Stomach (tissue), 9 donors: Measurements from ENCODE around the gene ZNF746. TPM values are rescaled to one million over a fixed set of nuclear protein-coding genes. Genes with fewer than 3 reads are reported as not detected.

Experiments used
- DNase-seq, 2 donors: peaks; one replicate each; pipeline versions ENCODE4 v3.0.0 to v3.0.0-alpha.2; 2013 to 2019
- H3K27ac ChIP-seq, 5 donors: fragments of 200-600 bp in 4 of 5; sonication (generic) in 4 of 5; one replicate each; pipeline ENCODE4 v1.5.1; 2013 to 2019; ENCODE audit warnings: mild to moderate bottlenecking in 1 of 5, moderate library complexity in 1 of 5
- H3K27me3 ChIP-seq, 3 donors: fragments of 200-600 bp; sonication (generic); one replicate each; pipeline ENCODE4 v1.5.1; 2017 to 2019; ENCODE audit warnings: mixed run types in 1 of 3
- H3K36me3 ChIP-seq, 4 donors: fragments of 200-600 bp; sonication (generic); 1 replicate in 3 of 4; 2 replicates in 1 of 4; pipeline ENCODE4 v1.5.1; 2016 to 2019
- H3K4me1 ChIP-seq, 4 donors: fragments of 200-600 bp; sonication (generic); one replicate each; pipeline ENCODE4 v1.5.1; 2016 to 2019
- H3K4me3 ChIP-seq, 4 donors: fragments of 200-600 bp; sonication (generic) in 3 of 4; one replicate each; pipeline ENCODE4 v1.5.1; 2016 to 2019; ENCODE audit warnings: mild to moderate bottlenecking in 1 of 4
- H3K9me3 ChIP-seq, 4 donors: fragments of 200-600 bp; sonication (generic); one replicate each; pipeline ENCODE4 v1.5.1; 2016 to 2019
- EP300 ChIP-seq: sonication (generic); formaldehyde crosslinking; IDR thresholded peaks from one replicate; pipeline ENCODE4 v1.6.1; 2017; ENCODE audit warnings: antibody characterized with exemption
- POLR2A ChIP-seq, 4 donors: fragments of 450-650 bp; IDR thresholded peaks; one replicate each; pipeline ENCODE4 v1.6.1; 2016; ENCODE audit warnings: antibody characterized with exemption in 4 of 4, control low read depth in 2 of 4, mild to moderate bottlenecking in 1 of 4, moderate library complexity in 1 of 4
- POLR2AphosphoS5 ChIP-seq, 3 donors: sonication (generic); formaldehyde crosslinking; IDR thresholded peaks; one replicate each; pipeline ENCODE4 v1.6.1; 2016; ENCODE audit warnings: antibody characterized with exemption in 3 of 3
- WGBS, 5 donors: extraction: QIAGEN DNeasy Blood & Tissue Kit in 3 of 5; methylation state at CpG; one replicate each; pipeline versions ENCODE4 v1.1.5 to v1.1.7; 2013 to 2018; 5-methylcytosine and 5-hydroxymethylcytosine counted together
- intact Hi-C: fragments of 100-400 bp; cut with DNase I; formaldehyde crosslinking; loops from one replicate; pipeline ENCODE4 v1.15.1; 2023; ENCODE audit warnings: low total_unique reads
- polyA plus RNA-seq, 3 donors: library from polyadenylated mRNA; stranded (reverse); fragments of 200-250 nt; gene quantifications; one replicate each; pipeline ENCODE4 v1.2.3, GENCODE V29; 2013
- total RNA-seq, 5 donors: library from RNA; depleted of rRNA; stranded (reverse); fragments of >200 nt; gene quantifications; one replicate each; pipeline versions ENCODE4 v1.1.0 to v1.2.3, GENCODE V29; 2014 to 2016
- TF ChIP-seq, protein P1 (sequence below), 7 experiments: fragments of 450-650 bp in 4 of 7; fragments of 200-600 bp in 3 of 7; sonication (generic) in 3 of 7; IDR thresholded peaks; one replicate each; pipeline ENCODE4 v1.5.1; 2016 to 2019; ENCODE audit warnings: antibody characterized with exemption in 7 of 7, control low read depth in 2 of 7, mild to moderate bottlenecking in 1 of 7
- donor health status: healthy with polysubstance abuse.
- donor health status: Bipolar disorder and iron deficiency.
- donor health status: healthy.

Gene ZNF746
- total and polyA plus RNA-seq, 8 donors: 4.7 to 128 (median 18.3) TPM

DNA sequence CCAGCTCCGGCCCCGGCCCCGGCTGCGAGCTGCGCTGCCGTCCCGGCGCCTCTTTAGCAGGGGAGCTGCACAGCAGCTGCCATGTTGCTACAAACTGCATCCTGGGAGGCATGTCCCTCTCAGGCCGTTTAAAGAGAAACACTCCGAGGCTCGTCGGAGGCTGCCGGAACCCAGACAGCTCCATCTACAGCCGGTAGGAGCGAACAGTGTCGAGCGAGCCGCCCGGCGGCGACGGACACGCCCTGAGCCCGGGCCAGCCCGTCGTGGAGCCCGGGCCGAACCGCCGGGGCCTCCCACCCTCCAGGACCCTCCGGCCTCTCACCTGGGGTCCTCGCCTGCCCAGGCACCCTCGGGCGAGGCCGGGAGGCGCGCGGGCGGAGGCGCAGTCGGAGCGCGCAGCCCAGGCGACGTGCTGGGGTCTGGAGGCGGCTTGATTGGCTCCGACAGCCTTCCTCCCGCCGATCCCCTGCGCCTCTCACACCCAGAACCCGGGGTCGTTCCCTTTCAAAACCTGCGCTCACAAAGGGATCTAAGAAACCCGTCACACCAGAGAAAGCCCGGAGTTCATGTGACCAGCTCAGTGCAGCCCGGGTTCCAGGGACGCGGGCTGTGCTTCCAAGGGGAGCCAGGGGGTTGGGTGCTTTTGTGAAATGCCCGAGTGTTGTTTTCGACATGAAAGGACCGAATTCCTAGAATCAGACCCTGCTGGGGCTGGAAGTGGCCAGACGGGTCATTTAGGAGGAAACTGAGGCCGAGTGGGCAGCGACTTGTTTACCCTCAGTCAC lies 36.9 kb downstream of the ZNF746 start, which contains the start of gene ZNF777:
Gene ZNF777 (minus strand): TSS at position 570 of the 785 bp plus-strand sequence. CDS start 5,040 bp downstream, outside the sequence.
- no peaks in the 10 kb centered on the region for H3K9me3 ChIP-seq
- peak within 1 kb of the TSS; percentile 73 to 87 (median 80) for H3K4me3 ChIP-seq
- peak within 1 kb of the TSS; percentile 81 to 92 (median 84) for H3K27ac ChIP-seq
- H3K36me3 ChIP-seq: peaks cover under 1 to 15% (median 11%) of the 10 kb centered on the region in 4 donors
- H3K27me3 ChIP-seq: peaks cover 0 to 4% (median 0%) of the 10 kb centered on the region in 3 donors
- TF ChIP-seq POLR2A (IDR thresholded peaks at IDR 0.05): no peak
- TF ChIP-seq, protein P1, sequence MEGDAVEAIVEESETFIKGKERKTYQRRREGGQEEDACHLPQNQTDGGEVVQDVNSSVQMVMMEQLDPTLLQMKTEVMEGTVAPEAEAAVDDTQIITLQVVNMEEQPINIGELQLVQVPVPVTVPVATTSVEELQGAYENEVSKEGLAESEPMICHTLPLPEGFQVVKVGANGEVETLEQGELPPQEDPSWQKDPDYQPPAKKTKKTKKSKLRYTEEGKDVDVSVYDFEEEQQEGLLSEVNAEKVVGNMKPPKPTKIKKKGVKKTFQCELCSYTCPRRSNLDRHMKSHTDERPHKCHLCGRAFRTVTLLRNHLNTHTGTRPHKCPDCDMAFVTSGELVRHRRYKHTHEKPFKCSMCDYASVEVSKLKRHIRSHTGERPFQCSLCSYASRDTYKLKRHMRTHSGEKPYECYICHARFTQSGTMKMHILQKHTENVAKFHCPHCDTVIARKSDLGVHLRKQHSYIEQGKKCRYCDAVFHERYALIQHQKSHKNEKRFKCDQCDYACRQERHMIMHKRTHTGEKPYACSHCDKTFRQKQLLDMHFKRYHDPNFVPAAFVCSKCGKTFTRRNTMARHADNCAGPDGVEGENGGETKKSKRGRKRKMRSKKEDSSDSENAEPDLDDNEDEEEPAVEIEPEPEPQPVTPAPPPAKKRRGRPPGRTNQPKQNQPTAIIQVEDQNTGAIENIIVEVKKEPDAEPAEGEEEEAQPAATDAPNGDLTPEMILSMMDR (IDR thresholded peaks at IDR 0.05): peak in 5 of 7 experiments; percentile 13 to 42 (median 23)
- peak in 2 of 3 donors; percentile 56 to 60 for TF ChIP-seq POLR2AphosphoS5 (IDR thresholded peaks at IDR 0.05)
- WGBS, 5 donors: 0 to 1% (median 1%) methylated on average over 19 to 64 of the region's 64 CpGs
- peaks cover 10 to 41% (median 30%) of the 10 kb centered on the region in 4 donors for H3K4me1 ChIP-seq
- intact Hi-C loops: no loop called here
- DNase-seq: peak; percentile 87 to 96

DNA sequence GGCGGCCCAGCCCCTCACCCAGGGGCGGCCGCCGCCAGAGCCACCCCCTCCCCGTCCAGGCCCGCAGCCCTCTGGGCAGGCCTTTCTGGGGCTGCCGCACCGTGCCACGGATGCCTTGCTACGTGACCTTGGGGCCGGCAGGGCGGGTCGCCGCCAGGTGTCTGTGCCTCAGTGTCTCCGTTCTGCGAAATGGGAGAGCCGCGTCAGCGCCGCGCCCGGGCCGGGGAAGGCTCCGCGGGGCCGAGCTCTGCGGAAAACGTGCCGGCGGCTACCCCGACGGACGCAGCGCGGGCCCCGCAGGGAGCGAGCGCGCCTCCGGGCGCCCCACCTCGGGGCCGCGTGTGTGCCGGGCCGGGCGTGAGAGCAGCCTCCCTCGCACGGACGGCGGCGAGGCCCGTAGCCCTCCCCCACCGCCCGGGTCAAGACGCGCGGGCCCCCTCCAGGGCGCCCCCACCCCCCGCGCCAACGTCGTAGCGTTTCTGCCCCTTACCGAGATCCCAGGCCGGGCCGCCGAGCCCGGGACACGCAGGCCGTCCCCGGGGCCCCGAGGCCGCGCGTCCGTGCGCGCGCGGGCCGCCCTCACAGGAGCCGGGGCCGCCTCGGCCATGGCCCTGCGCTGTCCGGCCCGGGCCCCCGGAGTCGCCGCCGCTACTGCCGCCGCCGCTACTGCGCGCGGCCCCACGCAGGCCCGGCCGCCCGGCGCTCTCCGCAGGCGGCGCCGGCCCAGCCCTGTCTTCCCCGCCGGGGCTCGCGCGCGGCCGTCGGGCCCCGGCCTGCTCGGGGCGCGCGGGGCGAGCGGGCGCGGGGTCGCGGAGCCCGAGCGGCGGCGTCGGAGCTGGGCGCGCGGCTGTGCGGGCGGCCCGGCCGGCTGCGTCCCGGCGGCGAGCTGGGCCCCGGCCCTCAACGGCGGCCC lies 37.8 kb downstream of the ZNF746 start:
- peak in 1 of 2 donors; percentile 43 for DNase-seq
- TF ChIP-seq POLR2A (IDR thresholded peaks at IDR 0.05) (no peak), POLR2AphosphoS5 (IDR thresholded peaks at IDR 0.05) (no peak)
- TF ChIP-seq, protein P1 (IDR thresholded peaks at IDR 0.05): no peak
- Histone ChIP-seq H3K9me3 (no peaks in the 10 kb centered on the region), H3K27ac (peak overlapping the region in 3 of 5 donors; percentile 81 to 92 (median 88)), H3K4me3 (peak overlapping the region; percentile 73 to 87 (median 80)), H3K27me3 (no peaks in the 10 kb centered on the region), H3K36me3 (peaks cover 9 to 24% (median 20%) of the 10 kb centered on the region in 4 donors), H3K4me1 (peaks cover 10 to 41% (median 30%) of the 10 kb centered on the region in 4 donors)
- intact Hi-C loops: no loop called here
- WGBS, 5 donors: 1 to 4% (median 1%) methylated on average over 26 to 145 of the region's 145 CpGs

DNA sequence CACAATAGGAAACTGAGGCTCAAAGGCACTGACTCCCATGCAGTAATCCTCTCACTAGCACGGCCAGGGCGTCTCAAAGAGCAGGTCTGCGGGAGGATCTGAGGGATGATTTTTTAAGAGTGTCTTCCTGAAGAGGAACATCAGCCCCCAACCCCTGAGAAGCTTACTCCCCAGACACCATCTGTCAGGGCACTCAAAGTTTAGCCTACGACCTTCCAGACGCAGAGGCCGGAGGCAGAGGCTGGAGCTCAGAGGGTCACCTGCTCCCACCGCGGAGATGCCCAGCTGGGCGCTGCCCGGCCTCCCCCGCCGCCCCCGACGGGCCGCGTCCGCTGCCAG lies 38.4 kb downstream of the ZNF746 start:
- H3K9me3 ChIP-seq: no peaks in the 10 kb centered on the region
- TF ChIP-seq POLR2AphosphoS5 (IDR thresholded peaks at IDR 0.05) (no peak), EP300 (no peak), POLR2A (IDR thresholded peaks at IDR 0.05) (no peak)
- TF ChIP-seq, protein P1 (IDR thresholded peaks at IDR 0.05): no peak
- 20 to 26% (median 25%) methylated on average over 8 to 17 of the region's 17 CpGs for WGBS, 5 donors
- H3K4me1 ChIP-seq: peaks cover 10 to 41% (median 30%) of the 10 kb centered on the region in 4 donors
- no peak for DNase-seq
- peak overlapping the region in 2 of 5 donors; percentile 47 to 73 for H3K27ac ChIP-seq
- intact Hi-C loops: no loop called here
- H3K36me3 ChIP-seq: peaks cover 14 to 30% (median 26%) of the 10 kb centered on the region in 4 donors
- no peaks in the 10 kb centered on the region for H3K27me3 ChIP-seq
- H3K4me3 ChIP-seq: peak overlapping the region; percentile 70 to 87 (median 80)

DNA sequence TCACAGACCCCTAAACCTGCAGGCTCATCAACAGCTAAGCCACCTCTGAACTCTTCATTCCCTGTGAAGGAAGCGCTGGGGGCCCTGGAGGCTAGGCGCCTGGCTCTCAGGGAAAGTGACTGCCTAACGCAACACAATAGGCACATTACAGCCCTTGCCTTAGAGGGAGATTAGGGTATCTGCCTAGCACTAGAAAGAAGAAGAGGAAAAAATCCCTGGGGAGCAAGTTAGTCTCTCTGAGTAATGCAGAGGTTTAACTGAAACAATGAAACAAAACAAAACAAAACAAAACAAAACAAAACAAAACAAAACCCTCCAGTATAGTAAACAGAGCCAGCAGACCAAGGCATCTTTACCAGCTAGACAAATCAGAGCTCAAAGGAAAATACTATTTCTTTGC lies 39.4 kb downstream of the ZNF746 start:
- intact Hi-C loops: no loop called here
- TF ChIP-seq POLR2AphosphoS5 (IDR thresholded peaks at IDR 0.05): no peak
- TF ChIP-seq EP300: no peak

More for the DNA sequence above, 39.4 kb downstream of the ZNF746 start:
- Histone ChIP-seq H3K4me1 (peaks cover 10 to 41% (median 30%) of the 10 kb centered on the region in 4 donors), H3K27ac (no peak overlapping the region), H3K36me3 (peaks cover 21 to 39% (median 35%) of the 10 kb centered on the region in 4 donors), H3K4me3 (no peak overlapping the region), H3K9me3 (no peaks in the 10 kb centered on the region), H3K27me3 (no peaks in the 10 kb centered on the region)
- 76 to 90% (median 88%) methylated on average over 3 of the region's 3 CpGs for WGBS, 5 donors
- DNase-seq: no peak
